Hematopoietic multipotent progenitor cell treated with erythropoietin and hydrocortisone succinate and interleukin-3 and kit ligand, for 4 days (in vitro differentiated cells): ENCODE measurements around the gene SLIT3.

ENCODE experiments used
- DNase-seq: peaks from one replicate; pipeline ENCODE4 v3.0.0-alpha.2; 2015

Gene SLIT3

GRCh38 chr5:168944004-168944403, 356.9 kb downstream of the SLIT3 start:
- DNase-seq: peak; percentile 22

- no peak for DNase-seq
Observed at GRCh38 chr5:168943091-168943884, 357.7 kb downstream of the SLIT3 start.

- DNase-seq: peak; percentile 11
Observed at GRCh38 chr5:168941901-168942300, 359.0 kb downstream of the SLIT3 start.

GRCh38 chr5:168940712-168941111, 360.2 kb downstream of the SLIT3 start:
- no peak for DNase-seq

- DNase-seq: no peak
Observed at GRCh38 chr5:168939887-168940544, 360.9 kb downstream of the SLIT3 start.

GRCh38 chr5:168939156-168939800, 361.7 kb downstream of the SLIT3 start:
- no peak for DNase-seq

- no peak for DNase-seq
Observed at GRCh38 chr5:168936511-168936910, 364.4 kb downstream of the SLIT3 start.

- DNase-seq: no peak
Observed at GRCh38 chr5:168935183-168935582, 365.8 kb downstream of the SLIT3 start.

GRCh38 chr5:168934169-168934568, 366.8 kb downstream of the SLIT3 start:
- DNase-seq: no peak

- DNase-seq: no peak
Observed at GRCh38 chr5:168932400-168933189, 368.3 kb downstream of the SLIT3 start.

- no peak for DNase-seq
Observed at GRCh38 chr5:168931638-168932345, 369.1 kb downstream of the SLIT3 start.

- no peak for DNase-seq
Observed at GRCh38 chr5:168929656-168930055, 371.3 kb downstream of the SLIT3 start.

GRCh38 chr5:168925160-168925559, 375.8 kb downstream of the SLIT3 start:
- DNase-seq: no peak

GRCh38 chr5:168921147-168921866, 379.6 kb downstream of the SLIT3 start:
- DNase-seq: no peak

- DNase-seq: peak; percentile 37
Observed at GRCh38 chr5:168920019-168920810, 380.7 kb downstream of the SLIT3 start.

- DNase-seq: no peak
Observed at GRCh38 chr5:168917947-168918600, 382.9 kb downstream of the SLIT3 start.

GRCh38 chr5:168916852-168917251, 384.1 kb downstream of the SLIT3 start:
- DNase-seq: no peak

GRCh38 chr5:168916266-168916665, 384.7 kb downstream of the SLIT3 start:
- no peak for DNase-seq

- DNase-seq: peak; percentile 3
Observed at GRCh38 chr5:168914491-168914890, 386.4 kb downstream of the SLIT3 start.

- DNase-seq: no peak
Observed at GRCh38 chr5:168910874-168911273, 390.1 kb downstream of the SLIT3 start.
